K562 (cell line): ENCODE data around the gene GRAMD1B.

Experiments used
- E4F1 ChIP-seq: fragments of 250-450 bp; sonication (Bioruptor Pico); IDR thresholded peaks from 2 replicates; pipeline ENCODE4 v1.5.0; 2021; ENCODE audit warnings: mild to moderate bottlenecking, borderline replicate concordance
- ELK1 ChIP-seq: sonication (generic); formaldehyde crosslinking; IDR thresholded peaks from 2 replicates; pipeline ENCODE4 v1.8.1; 2022; ENCODE audit warnings: missing genetic modification reagents
- ILK ChIP-seq: fragments of 450-650 bp; IDR thresholded peaks from 2 replicates; pipeline ENCODE4 v1.6.1; 2016; ENCODE audit warnings: missing genetic modification characterization, low read depth, mild to moderate bottlenecking, missing compliant biosample characterization, moderate library complexity, borderline replicate concordance
- MYC ChIP-seq, 2 experiments: fragments of 250-450 bp in 1 of 2; sonication (Bioruptor Pico) in 1 of 2; IDR thresholded peaks; 2 replicates each; pipeline versions ENCODE4 v1.5.1 to v1.6.1; 2012 to 2021; ENCODE audit warnings: low read depth in 2 of 2, borderline replicate concordance in 1 of 2, improper control_type of control experiment in 1 of 2, low read length in 1 of 2, mild to moderate bottlenecking in 1 of 2, moderate library complexity in 1 of 2
- TBL1XR1 ChIP-seq, 2 experiments: IDR thresholded peaks; 2 replicates each; pipeline ENCODE4 v1.6.1; 2012; ENCODE audit warnings: improper control_type of control experiment in 2 of 2, low read length in 2 of 2, mild to moderate bottlenecking in 1 of 2
- ZNF232 ChIP-seq: sonication (generic); formaldehyde crosslinking; IDR thresholded peaks from 2 replicates; pipeline ENCODE4 v1.8.0; 2022; ENCODE audit warnings: mild to moderate bottlenecking, missing genetic modification reagents
- TF ChIP-seq, protein P1 (sequence below): fragments of 450-650 bp; IDR thresholded peaks from 2 replicates; pipeline ENCODE4 v1.6.1; 2016; ENCODE audit warnings: borderline replicate concordance

- TF ChIP-seq ZNF232 (CRISPR knock-in tag), result no peak
- TF ChIP-seq, protein P1, sequence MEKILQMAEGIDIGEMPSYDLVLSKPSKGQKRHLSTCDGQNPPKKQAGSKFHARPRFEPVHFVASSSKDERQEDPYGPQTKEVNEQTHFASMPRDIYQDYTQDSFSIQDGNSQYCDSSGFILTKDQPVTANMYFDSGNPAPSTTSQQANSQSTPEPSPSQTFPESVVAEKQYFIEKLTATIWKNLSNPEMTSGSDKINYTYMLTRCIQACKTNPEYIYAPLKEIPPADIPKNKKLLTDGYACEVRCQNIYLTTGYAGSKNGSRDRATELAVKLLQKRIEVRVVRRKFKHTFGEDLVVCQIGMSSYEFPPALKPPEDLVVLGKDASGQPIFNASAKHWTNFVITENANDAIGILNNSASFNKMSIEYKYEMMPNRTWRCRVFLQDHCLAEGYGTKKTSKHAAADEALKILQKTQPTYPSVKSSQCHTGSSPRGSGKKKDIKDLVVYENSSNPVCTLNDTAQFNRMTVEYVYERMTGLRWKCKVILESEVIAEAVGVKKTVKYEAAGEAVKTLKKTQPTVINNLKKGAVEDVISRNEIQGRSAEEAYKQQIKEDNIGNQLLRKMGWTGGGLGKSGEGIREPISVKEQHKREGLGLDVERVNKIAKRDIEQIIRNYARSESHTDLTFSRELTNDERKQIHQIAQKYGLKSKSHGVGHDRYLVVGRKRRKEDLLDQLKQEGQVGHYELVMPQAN, result no peak
- TF ChIP-seq TBL1XR1 (IDR thresholded peaks at IDR 0.05; ENCODE audit: low read length in 2 of 2), result no peak
- TF ChIP-seq ILK, result no peak
- TF ChIP-seq ELK1 (CRISPR knock-in tag), result no peak
- no peak for TF ChIP-seq MYC (IDR thresholded peaks at IDR 0.05; ENCODE audit: low read depth, low read length)
- TF ChIP-seq MYC (CRISPR knock-in tag; IDR thresholded peaks at IDR 0.05; ENCODE audit: borderline replicate concordance, low read depth), result no peak
- no peak for TF ChIP-seq E4F1
Observed at GRCh38 chr11:123650901-123651300, 220.8 kb downstream of the GRAMD1B start.
